Measurements from ENCODE around the gene N4BP2L2. TPM values are rescaled to one million over a fixed set of nuclear protein-coding genes. Genes with fewer than 3 reads are reported as not detected.

Gene N4BP2L2
- total and polyA plus RNA-seq, 2 of the 13 experiments (the other 11 are each of a cell fraction or from before 2014, with no cell fraction given) = 58.9 to 81.2 TPM

GRCh38 chr13:32427852-32428580 lies 110.6 kb downstream of the N4BP2L2 start, which contains the start of gene N4BP2L1 (continued):
- TF ChIP-seq FOXC1 (CRISPR knock-in tag; IDR thresholded peaks at IDR 0.05; ENCODE audit: borderline replicate concordance) (peak; percentile 46; the same call in 1 of the 2 replicates), MEF2D (CRISPR knock-in tag; IDR thresholded peaks at IDR 0.05) (peak; percentile 35; the same call in 1 of the 2 replicates), ZNF552 (CRISPR knock-in tag; IDR thresholded peaks at IDR 0.05; ENCODE audit: borderline replicate concordance) (no peak), ZNF17 (CRISPR knock-in tag; IDR thresholded peaks at IDR 0.05) (no peak), NFYC (CRISPR knock-in tag; IDR thresholded peaks at IDR 0.05) (peak; percentile 33; the same call in 1 of the 2 replicates), E2F5 (CRISPR knock-in tag; conservative IDR thresholded peaks at IDR 0.05) (no peak), HIVEP1 (CRISPR knock-in tag; IDR thresholded peaks at IDR 0.05) (0 out of 2 replicates have a peak, but pooled peaks have one; percentile 41), MEIS1 (CRISPR knock-in tag; IDR thresholded peaks at IDR 0.05; ENCODE audit: borderline replicate concordance) (peak; percentile 65; the same call in 1 of the 2 replicates), KLF11 (CRISPR knock-in tag; IDR thresholded peaks at IDR 0.05) (peak; percentile 69), POLR2AphosphoS5 (IDR thresholded peaks at IDR 0.05; ENCODE audit: low read depth, low read length) (peak; percentile 60), ZBTB46 (CRISPR knock-in tag; IDR thresholded peaks at IDR 0.05; ENCODE audit: borderline replicate concordance) (no peak), ZNF629 (CRISPR knock-in tag; conservative IDR thresholded peaks at IDR 0.05) (peak; percentile 25; the same call in 1 of the 2 replicates), GATA4 (IDR thresholded peaks at IDR 0.05; ENCODE audit: borderline replicate concordance, low read depth) (peak; percentile 23; the same call in 1 of the 2 replicates), HOXD1 (CRISPR knock-in tag; IDR thresholded peaks at IDR 0.05) (peak; percentile 73), GPBP1L1 (CRISPR knock-in tag; IDR thresholded peaks at IDR 0.05) (no peak)
- TF ChIP-seq, protein P1, sequence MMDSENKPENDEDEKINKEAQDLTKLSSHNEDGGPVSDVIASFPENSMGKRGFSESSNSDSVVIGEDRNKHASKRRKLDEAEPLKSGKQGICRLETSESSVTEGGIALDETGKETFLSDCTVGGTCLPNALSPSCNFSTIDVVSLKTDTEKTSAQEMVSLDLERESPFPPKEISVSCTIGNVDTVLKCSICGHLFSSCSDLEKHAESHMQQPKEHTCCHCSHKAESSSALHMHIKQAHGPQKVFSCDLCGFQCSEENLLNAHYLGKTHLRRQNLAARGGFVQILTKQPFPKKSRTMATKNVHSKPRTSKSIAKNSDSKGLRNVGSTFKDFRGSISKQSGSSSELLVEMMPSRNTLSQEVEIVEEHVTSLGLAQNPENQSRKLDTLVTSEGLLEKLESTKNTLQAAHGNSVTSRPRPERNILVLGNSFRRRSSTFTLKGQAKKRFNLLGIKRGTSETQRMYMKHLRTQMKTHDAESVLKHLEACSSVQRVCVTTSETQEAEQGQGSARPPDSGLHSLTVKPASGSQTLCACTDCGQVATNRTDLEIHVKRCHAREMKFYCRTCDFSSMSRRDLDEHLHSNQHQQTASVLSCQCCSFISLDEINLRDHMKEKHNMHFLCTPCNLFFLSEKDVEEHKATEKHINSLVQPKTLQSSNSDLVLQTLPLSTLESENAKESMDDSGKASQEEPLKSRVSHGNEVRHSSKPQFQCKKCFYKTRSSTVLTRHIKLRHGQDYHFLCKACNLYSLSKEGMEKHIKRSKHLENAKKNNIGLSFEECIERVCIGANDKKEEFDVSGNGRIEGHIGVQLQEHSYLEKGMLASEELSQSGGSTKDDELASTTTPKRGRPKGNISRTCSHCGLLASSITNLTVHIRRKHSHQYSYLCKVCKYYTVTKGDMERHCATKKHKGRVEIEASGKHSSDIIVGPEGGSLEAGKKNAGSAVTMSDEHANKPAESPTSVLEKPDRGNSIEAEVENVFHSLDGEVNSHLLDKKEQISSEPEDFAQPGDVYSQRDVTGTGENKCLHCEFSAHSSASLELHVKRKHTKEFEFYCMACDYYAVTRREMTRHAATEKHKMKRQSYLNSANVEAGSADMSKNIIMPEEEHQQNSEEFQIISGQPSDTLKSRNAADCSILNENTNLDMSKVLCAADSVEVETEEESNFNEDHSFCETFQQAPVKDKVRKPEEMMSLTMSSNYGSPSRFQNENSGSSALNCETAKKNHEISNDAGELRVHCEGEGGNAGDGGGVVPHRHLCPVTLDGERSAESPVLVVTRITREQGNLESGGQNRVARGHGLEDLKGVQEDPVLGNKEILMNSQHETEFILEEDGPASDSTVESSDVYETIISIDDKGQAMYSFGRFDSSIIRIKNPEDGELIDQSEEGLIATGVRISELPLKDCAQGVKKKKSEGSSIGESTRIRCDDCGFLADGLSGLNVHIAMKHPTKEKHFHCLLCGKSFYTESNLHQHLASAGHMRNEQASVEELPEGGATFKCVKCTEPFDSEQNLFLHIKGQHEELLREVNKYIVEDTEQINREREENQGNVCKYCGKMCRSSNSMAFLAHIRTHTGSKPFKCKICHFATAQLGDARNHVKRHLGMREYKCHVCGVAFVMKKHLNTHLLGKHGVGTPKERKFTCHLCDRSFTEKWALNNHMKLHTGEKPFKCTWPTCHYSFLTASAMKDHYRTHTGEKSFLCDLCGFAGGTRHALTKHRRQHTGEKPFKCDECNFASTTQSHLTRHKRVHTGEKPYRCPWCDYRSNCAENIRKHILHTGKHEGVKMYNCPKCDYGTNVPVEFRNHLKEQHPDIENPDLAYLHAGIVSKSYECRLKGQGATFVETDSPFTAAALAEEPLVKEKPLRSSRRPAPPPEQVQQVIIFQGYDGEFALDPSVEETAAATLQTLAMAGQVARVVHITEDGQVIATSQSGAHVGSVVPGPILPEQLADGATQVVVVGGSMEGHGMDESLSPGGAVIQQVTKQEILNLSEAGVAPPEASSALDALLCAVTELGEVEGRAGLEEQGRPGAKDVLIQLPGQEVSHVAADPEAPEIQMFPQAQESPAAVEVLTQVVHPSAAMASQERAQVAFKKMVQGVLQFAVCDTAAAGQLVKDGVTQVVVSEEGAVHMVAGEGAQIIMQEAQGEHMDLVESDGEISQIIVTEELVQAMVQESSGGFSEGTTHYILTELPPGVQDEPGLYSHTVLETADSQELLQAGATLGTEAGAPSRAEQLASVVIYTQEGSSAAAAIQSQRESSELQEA (CRISPR knock-in tag; IDR thresholded peaks at IDR 0.05; ENCODE audit: not compliant biosample characterization) = no peak
